Central memory CD8-positive, alpha-beta T cell (primary cell): ENCODE measurements around the gene SCLT1.
A peak's percentile ranks its signal among the peaks of the same experiment; 100 is the strongest.
"Not testable (repeated sequence)": the region's sequence is repeated elsewhere in the genome, so short reads cannot be mapped to it uniquely, and the experiment has no call there.

ENCODE experiments used
- ATAC-seq: fragments of 150-1000 bp; cut with Tn5 transposase; replicated peaks from 2 replicates; pipeline ENCODE4 v1.10.0; 2022; ENCODE audit warnings: mild to moderate bottlenecking, moderate FRiP score, moderate number of reproducible peaks; ENCODE audit not compliant: poor library complexity, severe bottlenecking; ENCODE audit errors: extremely low read depth
- DNase-seq, 2 donors: peaks; one replicate each; pipeline ENCODE4 v3.0.0; 2021; ENCODE audit warnings: low spot score in 2 of 2
- H3K27ac Mint-ChIP-seq: one replicate; pipeline ENCODE4 v1.8.0; 2022; ENCODE audit warnings: low read depth, mild to moderate bottlenecking, moderate library complexity, mixed read lengths
- H3K27me3 Mint-ChIP-seq: one replicate; pipeline ENCODE4 v1.8.0; 2022; ENCODE audit warnings: mixed read lengths
- H3K36me3 Mint-ChIP-seq: one replicate; pipeline ENCODE4 v1.8.0; 2022; ENCODE audit warnings: mild to moderate bottlenecking, moderate library complexity, mixed read lengths; ENCODE audit not compliant: insufficient read depth
- H3K4me1 Mint-ChIP-seq: one replicate; pipeline ENCODE4 v1.8.0; 2022; ENCODE audit warnings: mixed read lengths
- H3K4me3 Mint-ChIP-seq: one replicate; pipeline ENCODE4 v1.8.0; 2022; ENCODE audit warnings: mild to moderate bottlenecking, moderate library complexity, mixed read lengths
- H3K9me3 Mint-ChIP-seq: one replicate; pipeline ENCODE4 v1.8.0; 2022; ENCODE audit warnings: mixed read lengths

Gene SCLT1

GRCh38 chr4:129109965-129110824, 16.9 kb upstream of the SCLT1 start:
- Mint-ChIP-seq H3K27ac (peak overlapping the region; percentile 2), H3K4me3 (no peak overlapping the region), H3K9me3 (no peaks in the 10 kb centered on the region), H3K4me1 (no peaks in the 10 kb centered on the region), H3K27me3 (no peaks in the 10 kb centered on the region), H3K36me3 (no peaks in the 10 kb centered on the region)
- DNase-seq (no peak), ATAC-seq (no peak)

DNA sequence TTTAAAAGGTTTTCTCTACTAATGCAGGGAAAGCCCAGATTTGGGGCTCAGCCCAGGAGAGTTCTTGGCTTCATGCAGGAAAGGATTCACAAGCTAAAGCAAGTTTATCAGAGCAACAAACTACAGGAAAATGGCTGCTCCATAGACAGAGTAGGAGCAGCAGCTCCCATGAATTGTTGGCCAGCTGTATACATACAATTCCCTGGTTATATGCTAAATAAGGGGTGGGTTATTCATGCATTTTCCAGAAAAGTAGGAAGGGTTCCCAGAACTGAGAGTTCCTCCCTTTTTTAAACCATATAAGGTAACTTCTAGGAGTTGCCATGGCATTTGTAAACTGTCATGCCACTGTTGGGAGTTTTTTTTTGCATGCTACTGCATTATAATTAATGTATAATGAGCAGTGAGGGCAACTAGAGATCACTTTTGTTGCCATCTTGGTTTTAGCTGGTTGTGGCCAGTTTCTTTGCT, 5.2 kb upstream of the SCLT1 start:
- Mint-ChIP-seq H3K4me3 (no peak overlapping the region), H3K27ac (no peak overlapping the region)
- no peak for ATAC-seq

GRCh38 chr4:129095811-129096454, 2.6 kb upstream of the SCLT1 start, which contains the start of gene C4orf33:
Gene C4orf33, plus strand, starts transcription at chr4:129096152. Its CDS starts 6,459 bp downstream, at chr4:129102611.
- ATAC-seq (peak; percentile 29), DNase-seq (peak; percentile 33 to 45)
- Mint-ChIP-seq H3K27me3 (no peaks in the 10 kb centered on the region), H3K4me1 (peaks cover 13% of the 10 kb centered on the region), H3K4me3 (peak within 1 kb of the TSS; percentile 89), H3K9me3 (no peaks in the 10 kb centered on the region), H3K27ac (peak within 1 kb of the TSS; percentile 92), H3K36me3 (peaks cover 3% of the 10 kb centered on the region)

More for the DNA sequence above, 5.2 kb upstream of the SCLT1 start:
- Mint-ChIP-seq H3K36me3 (peaks cover 8% of the 10 kb centered on the region), H3K4me1 (peaks cover 11% of the 10 kb centered on the region), H3K27me3 (no peaks in the 10 kb centered on the region), H3K9me3 (no peaks in the 10 kb centered on the region)
- no peak for DNase-seq

GRCh38 chr4:129094347-129094746, 1.0 kb upstream of the SCLT1 start:
- peaks cover 18% of the 10 kb centered on the region for H3K4me1 Mint-ChIP-seq

GRCh38 chr4:129092631-129093190, 628 bp downstream of the SCLT1 start:
- ATAC-seq (no peak), DNase-seq (no peak)
- Mint-ChIP-seq H3K4me1 (peaks cover 28% of the 10 kb centered on the region), H3K9me3 (no peaks in the 10 kb centered on the region), H3K27me3 (no peaks in the 10 kb centered on the region), H3K4me3 (no peak overlapping the region), H3K36me3 (peaks cover 8% of the 10 kb centered on the region), H3K27ac (no peak overlapping the region)

More at GRCh38 chr4:129094347-129094746, 1.0 kb upstream of the SCLT1 start:
- no peak overlapping the region for H3K4me3 Mint-ChIP-seq
- H3K27ac Mint-ChIP-seq, result no peak overlapping the region
- DNase-seq (no peak), ATAC-seq (no peak)
- no peaks in the 10 kb centered on the region for H3K27me3 Mint-ChIP-seq
- H3K9me3 Mint-ChIP-seq, result no peaks in the 10 kb centered on the region
- H3K36me3 Mint-ChIP-seq, result peaks cover 5% of the 10 kb centered on the region

- Mint-ChIP-seq H3K36me3 (peaks cover 6% of the 10 kb centered on the region), H3K4me3 (no peak overlapping the region), H3K27me3 (no peaks in the 10 kb centered on the region), H3K4me1 (peaks cover 31% of the 10 kb centered on the region), H3K27ac (no peak overlapping the region), H3K9me3 (no peaks in the 10 kb centered on the region)
- no peak for DNase-seq
- no peak for ATAC-seq
Observed at GRCh38 chr4:129087516-129087915, 5.8 kb downstream of the SCLT1 start.

DNA sequence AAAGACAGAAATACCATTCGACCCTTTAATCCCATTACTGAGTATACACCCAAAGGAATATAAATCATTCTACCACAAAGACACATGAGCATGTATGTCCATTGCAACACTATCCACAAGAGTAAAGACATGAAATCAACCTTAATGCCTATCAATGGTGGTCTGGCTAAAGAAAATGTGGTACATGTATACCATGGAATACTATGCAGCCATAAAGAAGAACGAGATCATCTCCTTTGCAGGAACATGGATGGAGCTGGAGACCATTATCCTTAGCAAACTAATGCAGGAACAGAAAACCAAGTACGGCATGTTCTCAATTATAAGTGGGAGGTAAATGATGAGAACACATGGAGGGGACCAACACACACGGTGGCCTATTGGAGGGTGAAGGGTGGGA, 7.9 kb downstream of the SCLT1 start:
- Mint-ChIP-seq H3K4me1 (peaks cover 31% of the 10 kb centered on the region), H3K9me3 (peaks cover 3% of the 10 kb centered on the region), H3K27me3 (no peaks in the 10 kb centered on the region), H3K27ac (no peak overlapping the region), H3K4me3 (no peak overlapping the region), H3K36me3 (peaks cover 9% of the 10 kb centered on the region)
- DNase-seq (no peak), ATAC-seq (no peak)

DNA sequence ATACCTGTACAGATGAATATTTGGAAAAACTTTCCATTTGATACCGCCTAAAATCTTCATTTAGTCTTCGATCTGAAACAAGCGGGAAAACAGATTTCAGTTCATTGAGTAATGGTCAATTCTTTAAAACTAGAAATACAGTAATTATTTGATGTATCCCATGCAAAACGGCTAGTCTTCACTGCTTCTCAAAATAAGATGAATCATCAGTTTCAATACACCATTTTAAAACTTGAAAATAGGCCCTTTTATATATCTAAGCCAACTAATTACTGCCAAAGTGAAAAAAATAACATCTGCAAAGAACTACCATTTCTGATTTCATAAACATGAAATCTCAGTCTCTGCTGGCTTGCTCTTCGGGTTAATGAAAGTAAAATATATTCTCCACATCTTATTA, 11.0 kb downstream of the SCLT1 start:
- ATAC-seq, result no peak
- H3K27ac Mint-ChIP-seq, result no peak overlapping the region
- H3K36me3 Mint-ChIP-seq, result peaks cover 12% of the 10 kb centered on the region
- no peak for DNase-seq
- H3K9me3 Mint-ChIP-seq, result peaks cover 9% of the 10 kb centered on the region
- no peak overlapping the region for H3K4me3 Mint-ChIP-seq
- H3K4me1 Mint-ChIP-seq, result peaks cover 16% of the 10 kb centered on the region
- no peaks in the 10 kb centered on the region for H3K27me3 Mint-ChIP-seq

- Mint-ChIP-seq H3K4me1 (peaks cover 8% of the 10 kb centered on the region), H3K4me3 (no peak overlapping the region), H3K9me3 (peaks cover 9% of the 10 kb centered on the region), H3K27ac (no peak overlapping the region), H3K36me3 (peaks cover 13% of the 10 kb centered on the region), H3K27me3 (no peaks in the 10 kb centered on the region)
- DNase-seq (no peak), ATAC-seq (no peak)
Observed at GRCh38 chr4:129080129-129080528, 13.2 kb downstream of the SCLT1 start.

GRCh38 chr4:129077326-129077725, 16.0 kb downstream of the SCLT1 start:
- Mint-ChIP-seq H3K4me3 (no peak overlapping the region), H3K27ac (no peak overlapping the region), H3K4me1 (peaks cover 5% of the 10 kb centered on the region), H3K36me3 (peaks cover 13% of the 10 kb centered on the region), H3K9me3 (peaks cover 14% of the 10 kb centered on the region), H3K27me3 (no peaks in the 10 kb centered on the region)
- ATAC-seq (no peak), DNase-seq (no peak)

GRCh38 chr4:129069537-129069936, 23.8 kb downstream of the SCLT1 start:
- DNase-seq, ATAC-seq, H3K36me3 Mint-ChIP-seq, H3K27me3 Mint-ChIP-seq, H3K27ac Mint-ChIP-seq, H3K4me3 Mint-ChIP-seq, H3K4me1 Mint-ChIP-seq: not testable (repeated sequence)
- H3K9me3 Mint-ChIP-seq, result peaks cover 25% of the 10 kb centered on the region

- peaks cover 5% of the 10 kb centered on the region for H3K36me3 Mint-ChIP-seq
- H3K9me3 Mint-ChIP-seq, result peaks cover 23% of the 10 kb centered on the region
Observed at GRCh38 chr4:129064717-129065116, 28.6 kb downstream of the SCLT1 start.

More at GRCh38 chr4:129064717-129065116, 28.6 kb downstream of the SCLT1 start:
- H3K27ac Mint-ChIP-seq, result no peak overlapping the region
- H3K27me3 Mint-ChIP-seq, result no peaks in the 10 kb centered on the region
- DNase-seq (no peak), ATAC-seq (no peak)
- no peak overlapping the region for H3K4me3 Mint-ChIP-seq
- H3K4me1 Mint-ChIP-seq, result no peaks in the 10 kb centered on the region
